ENCODE measurements around the gene SPOP. TPM values are rescaled to one million over a fixed set of nuclear protein-coding genes. Genes with fewer than 3 reads are reported as not detected.

SPOP gene
- total and polyA plus RNA-seq, 9 of the 15 experiments (the other 6 are each of a cell fraction or from before 2014, with no cell fraction given), result 34.2 to 65.9 (median 39.7) TPM

GRCh38 chr17:49556223-49556943, 121.5 kb downstream of the SPOP start (continued):
- TF ChIP-seq OTX1 (CRISPR knock-in tag; IDR thresholded peaks at IDR 0.05) (no peak), ZNF449 (CRISPR knock-in tag; IDR thresholded peaks at IDR 0.05) (no peak), LARP7 (IDR thresholded peaks at IDR 0.05) (no peak), NKRF (IDR thresholded peaks at IDR 0.05; ENCODE audit: borderline replicate concordance) (no peak), ZNF511 (CRISPR knock-in tag; IDR thresholded peaks at IDR 0.05) (peak; percentile 79; the same call in 1 of the 2 replicates), ZNF589 (CRISPR knock-in tag; IDR thresholded peaks at IDR 0.05; ENCODE audit: low read depth) (no peak), ZBTB26 (CRISPR knock-in tag; IDR thresholded peaks at IDR 0.05) (no peak), STAT6 (CRISPR knock-in tag; IDR thresholded peaks at IDR 0.05) (no peak), ARID2 (IDR thresholded peaks at IDR 0.05) (peak; percentile 82; the same call in 1 of the 2 replicates), ZNF212 (CRISPR knock-in tag; IDR thresholded peaks at IDR 0.05) (no peak), ZNF512 (tag; IDR thresholded peaks at IDR 0.05) (no peak), CHCHD3 (CRISPR knock-in tag; IDR thresholded peaks at IDR 0.05) (no peak), ZNF699 (CRISPR knock-in tag; IDR thresholded peaks at IDR 0.05; ENCODE audit: insufficient replicate concordance) (no peak), TEAD4 (IDR thresholded peaks at IDR 0.05; ENCODE audit: low read length) (no peak), TEAD4 (CRISPR knock-in tag; IDR thresholded peaks at IDR 0.05; ENCODE audit: borderline replicate concordance) (no peak), XRCC4 (IDR thresholded peaks at IDR 0.05; ENCODE audit: extremely low read depth, insufficient read depth, insufficient read length) (no peak), MECOM (CRISPR knock-in tag; IDR thresholded peaks at IDR 0.05) (no peak), GABPB2 (CRISPR knock-in tag; conservative IDR thresholded peaks at IDR 0.05) (no peak), POLR2G (IDR thresholded peaks at IDR 0.05; ENCODE audit: low read depth, low read length) (peak; percentile 38; the same call in 1 of the 2 replicates)
